GM19372 (cell line): Measurements from ENCODE around the gene ANTXR1.

Experiments
- ATAC-seq: cut with Tn5 transposase; IDR thresholded peaks from one replicate; pipeline ENCODE4 v1.9.1; 2021; ENCODE audit warnings: mild to moderate bottlenecking, low read depth, moderate library complexity; ENCODE audit not compliant: unreplicated experiment

Gene ANTXR1

GRCh38 chr2:69031466-69031865 is 18.5 kb downstream of the ANTXR1 start:
- ATAC-seq, result no peak

- no peak for ATAC-seq
Observed at GRCh38 chr2:69032336-69032735, 19.4 kb downstream of the ANTXR1 start.

GRCh38 chr2:69033461-69034095 is 20.6 kb downstream of the ANTXR1 start:
- no peak for ATAC-seq

GRCh38 chr2:69034122-69034521 is 21.1 kb downstream of the ANTXR1 start:
- no peak for ATAC-seq

- no peak for ATAC-seq
Observed at GRCh38 chr2:69034845-69035244, 21.9 kb downstream of the ANTXR1 start.

GRCh38 chr2:69036926-69037325 is 23.9 kb downstream of the ANTXR1 start:
- ATAC-seq, result no peak

- ATAC-seq, result no peak
Observed at GRCh38 chr2:69041214-69041613, 28.2 kb downstream of the ANTXR1 start.

- no peak for ATAC-seq
Observed at GRCh38 chr2:69043736-69044400, 30.9 kb downstream of the ANTXR1 start.

GRCh38 chr2:69046221-69046662 is 33.3 kb downstream of the ANTXR1 start:
- ATAC-seq, result no peak

- ATAC-seq, result no peak
Observed at GRCh38 chr2:69047625-69048145, 34.7 kb downstream of the ANTXR1 start.

GRCh38 chr2:69050802-69051201 is 37.8 kb downstream of the ANTXR1 start:
- ATAC-seq, result no peak

- no peak for ATAC-seq
Observed at GRCh38 chr2:69053416-69053965, 40.5 kb downstream of the ANTXR1 start.

- ATAC-seq, result no peak
Observed at GRCh38 chr2:69054431-69054830, 41.5 kb downstream of the ANTXR1 start.

- no peak for ATAC-seq
Observed at GRCh38 chr2:69055688-69056470, 42.9 kb downstream of the ANTXR1 start.

GRCh38 chr2:69057660-69058059 is 44.7 kb downstream of the ANTXR1 start:
- ATAC-seq, result no peak

GRCh38 chr2:69059731-69060290 is 46.8 kb downstream of the ANTXR1 start:
- no peak for ATAC-seq

GRCh38 chr2:69060938-69061501 is 48.0 kb downstream of the ANTXR1 start:
- ATAC-seq, result no peak

GRCh38 chr2:69061525-69061924 is 48.5 kb downstream of the ANTXR1 start:
- no peak for ATAC-seq

GRCh38 chr2:69062307-69062962 is 49.5 kb downstream of the ANTXR1 start:
- no peak for ATAC-seq
